Measurements from ENCODE around the gene CRLF3.
"Not testable (repeated sequence)": the region's sequence is repeated elsewhere in the genome, so short reads cannot be mapped to it uniquely, and the experiment has no call there.

Gene CRLF3

GRCh38 chr17:30814236-30814635 lies 10.3 kb downstream of the CRLF3 start:
- not testable (repeated sequence) for DNase-seq

- DNase-seq = no peak
Measured at GRCh38 chr17:30812218-30813177, 12.0 kb downstream of the CRLF3 start.

- DNase-seq = no peak
Measured at GRCh38 chr17:30809867-30810266, 14.6 kb downstream of the CRLF3 start.

- peak; percentile 78 for DNase-seq
Measured at GRCh38 chr17:30808785-30809286, 15.7 kb downstream of the CRLF3 start.

GRCh38 chr17:30807896-30808295 lies 16.6 kb downstream of the CRLF3 start:
- DNase-seq = no peak

GRCh38 chr17:30805944-30806456 lies 18.5 kb downstream of the CRLF3 start:
- peak; percentile 7 for DNase-seq

DNA sequence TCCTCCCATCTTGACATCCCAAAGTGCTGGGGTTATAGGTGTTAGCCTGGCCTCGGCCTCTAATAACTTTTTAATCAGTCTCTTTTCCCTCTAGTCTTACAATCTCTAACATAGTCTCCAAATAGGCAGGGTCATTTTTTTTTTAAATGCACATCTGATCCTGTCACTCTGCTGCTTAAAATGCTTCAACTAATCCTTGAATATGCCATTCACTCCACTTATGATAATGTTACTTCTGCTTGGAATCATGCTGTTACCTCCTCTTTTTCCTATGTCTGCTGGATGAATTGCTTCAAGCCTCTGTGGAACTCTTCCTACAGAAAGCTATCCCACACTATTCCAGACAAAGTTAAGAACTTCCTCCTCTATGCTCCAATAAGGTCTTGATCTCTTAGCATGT lies 22.8 kb downstream of the CRLF3 start:
- no peak for DNase-seq

DNA sequence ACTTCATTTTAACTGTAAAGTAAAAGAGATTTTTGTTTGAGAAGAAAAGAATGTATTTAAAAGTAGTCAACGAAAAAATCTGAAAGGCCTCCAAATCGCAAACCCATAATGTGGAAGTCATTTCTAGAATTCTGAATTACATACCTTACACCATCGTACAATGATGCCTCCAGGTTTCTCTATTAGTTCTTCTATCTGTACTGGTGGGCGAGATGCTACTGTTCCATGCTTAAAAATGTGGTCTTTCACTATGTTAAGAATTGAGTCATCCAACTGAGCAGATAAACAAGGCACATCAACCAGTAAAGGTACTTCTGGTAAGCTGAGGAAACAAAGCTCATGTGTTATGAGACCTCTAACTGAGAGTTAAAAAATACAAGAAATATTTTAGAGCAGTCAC lies 28.5 kb downstream of the CRLF3 start:
- DNase-seq = no peak

DNA sequence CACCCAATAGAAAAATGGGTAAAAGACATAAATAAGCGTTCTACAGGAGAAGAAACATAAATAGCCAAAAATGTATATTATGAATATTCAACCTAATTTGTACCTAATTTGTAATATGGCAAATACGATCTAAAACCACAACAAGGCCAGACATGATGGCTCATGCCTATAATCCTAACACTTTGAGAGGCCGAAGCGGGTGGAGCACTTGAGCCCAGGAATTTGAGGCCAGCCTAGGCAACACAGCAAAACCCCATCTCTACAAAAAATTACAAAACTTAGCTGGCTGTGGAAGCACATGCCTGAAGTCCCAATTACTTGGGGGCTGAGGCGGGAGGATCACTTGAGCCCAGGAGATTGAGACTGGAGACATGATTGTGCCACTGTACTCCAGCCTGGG lies 30.1 kb downstream of the CRLF3 start:
- no peak for DNase-seq

- no peak for DNase-seq
Measured at GRCh38 chr17:30793282-30793977, 31.1 kb downstream of the CRLF3 start.

- DNase-seq = no peak
Measured at GRCh38 chr17:30790279-30790678, 34.2 kb downstream of the CRLF3 start.

- DNase-seq = no peak
Measured at GRCh38 chr17:30788918-30789317, 35.6 kb downstream of the CRLF3 start.

GRCh38 chr17:30782206-30782605 lies 42.3 kb downstream of the CRLF3 start:
- DNase-seq = no peak

DNA sequence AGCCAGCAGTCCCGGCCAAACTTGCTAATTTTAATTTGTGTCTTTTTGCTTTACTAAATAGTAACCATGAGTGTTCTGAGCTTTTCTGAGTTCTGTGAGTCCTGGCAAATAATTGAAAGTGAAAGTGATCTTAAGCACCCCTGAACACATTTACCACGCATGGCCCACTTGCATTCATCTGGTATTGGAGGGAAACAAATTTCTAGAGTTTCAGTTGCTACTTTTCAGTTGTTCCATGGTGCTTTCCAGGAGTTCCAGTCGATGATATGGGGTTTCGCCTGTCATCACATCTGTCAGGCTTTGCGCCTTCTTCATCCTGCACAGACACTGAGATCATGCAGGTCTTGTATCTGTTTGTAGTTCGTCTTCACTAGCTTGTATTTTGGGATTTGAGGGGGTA lies 44.1 kb downstream of the CRLF3 start:
- no peak for DNase-seq

DNA sequence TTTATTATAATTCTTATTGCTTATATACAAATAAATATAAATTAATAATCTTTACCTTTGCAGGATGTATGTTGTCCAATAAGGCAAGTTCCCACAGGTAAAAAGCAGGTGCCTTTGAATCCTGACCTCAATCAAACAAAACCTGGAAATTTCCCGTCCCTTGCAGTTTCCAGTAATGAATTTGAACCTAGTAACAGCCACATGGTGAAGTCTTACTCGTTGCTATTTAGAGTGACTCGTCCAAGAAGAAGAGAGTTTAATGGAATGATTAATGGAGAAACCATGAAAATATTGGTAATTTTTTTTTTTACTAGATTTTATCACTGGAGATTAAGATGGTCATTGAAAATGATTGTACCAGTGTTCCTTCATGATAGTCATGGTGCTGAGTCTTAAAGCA lies 55.7 kb downstream of the CRLF3 start:
- not testable (repeated sequence) for DNase-seq

DNA sequence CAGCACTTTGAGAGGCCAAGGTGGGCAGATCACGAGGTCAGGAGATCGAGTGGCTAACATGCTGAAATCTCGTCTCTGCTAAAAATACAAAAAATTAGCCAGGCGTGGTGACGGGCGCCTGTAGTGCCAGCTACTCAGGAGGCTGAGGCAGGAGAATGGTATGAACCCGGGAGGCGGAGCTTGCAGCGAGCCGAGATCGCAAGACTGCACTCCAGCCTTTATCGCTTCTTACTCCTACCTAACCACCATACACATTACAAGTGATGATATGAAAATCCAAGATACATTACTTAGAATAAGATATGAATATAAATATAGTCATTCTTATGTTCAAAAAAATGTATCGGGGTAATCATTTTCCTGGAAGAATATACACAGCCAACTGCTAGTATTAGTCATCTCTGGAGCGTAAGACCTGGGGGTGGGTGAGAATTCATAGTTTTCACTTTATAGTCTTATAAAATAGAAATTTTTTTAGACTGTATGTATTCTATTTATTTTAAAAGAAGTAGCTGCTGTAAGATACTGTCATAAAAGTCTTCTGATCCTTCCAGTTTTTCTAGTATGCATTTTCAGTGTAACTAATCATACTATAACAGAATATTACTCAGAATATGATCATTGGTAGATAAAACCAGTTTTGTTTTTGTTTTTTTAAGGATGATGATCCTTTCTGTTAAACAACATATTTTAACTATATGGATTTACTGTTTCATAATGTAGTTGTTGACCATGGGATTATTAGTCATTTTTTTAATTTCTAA lies 56.7 kb downstream of the CRLF3 start:
- DNase-seq = not testable (repeated sequence)

- no peak for DNase-seq
Measured at GRCh38 chr17:30761060-30761459, 63.4 kb downstream of the CRLF3 start.

- DNase-seq = not testable (repeated sequence)
Measured at GRCh38 chr17:30753291-30753690, 71.2 kb downstream of the CRLF3 start.

DNA sequence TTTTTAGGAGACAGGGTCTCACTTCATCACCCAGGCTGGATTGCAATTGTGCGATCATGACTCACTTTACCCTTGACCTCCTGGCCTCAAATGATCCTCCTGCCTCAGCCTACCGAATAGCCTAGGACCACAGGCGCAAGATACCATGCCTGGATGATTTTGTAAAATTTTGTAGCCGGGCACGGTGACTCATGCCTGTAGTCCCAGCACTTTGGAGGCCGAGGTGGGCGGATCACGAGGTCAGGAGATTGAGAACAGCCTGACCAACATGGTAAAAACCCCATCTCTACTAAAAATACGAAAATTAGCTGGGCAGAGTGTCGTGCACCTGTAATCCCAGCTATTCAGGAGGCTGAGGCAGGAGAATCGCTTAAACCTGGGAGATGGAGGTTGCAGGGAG lies 73.5 kb downstream of the CRLF3 start:
- not testable (repeated sequence) for DNase-seq

DNA sequence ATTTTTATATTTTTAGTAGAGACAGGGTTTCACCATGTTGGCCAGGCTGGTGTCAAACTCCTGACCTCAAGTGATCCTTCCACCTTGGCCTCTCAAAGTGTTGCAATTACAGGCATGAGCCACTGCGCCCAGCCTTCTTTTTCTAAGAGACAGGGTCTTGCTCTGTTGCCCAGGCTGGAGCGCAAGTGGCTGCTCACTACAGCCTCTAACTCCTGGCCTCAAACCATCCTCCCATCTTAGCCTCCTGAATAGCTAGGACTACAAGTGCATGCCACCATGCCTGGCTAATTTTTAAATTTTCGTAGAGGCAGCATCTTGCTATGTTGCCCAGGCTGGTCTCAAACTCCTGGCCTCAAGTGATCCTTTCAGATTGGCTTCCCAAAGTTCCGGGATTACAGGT lies 76.9 kb downstream of the CRLF3 start:
- not testable (repeated sequence) for DNase-seq

GRCh38 chr17:30742669-30743068 lies 81.8 kb downstream of the CRLF3 start:
- DNase-seq = not testable (repeated sequence)

GRCh38 chr17:30736371-30736770 lies 88.1 kb downstream of the CRLF3 start:
- DNase-seq = not testable (repeated sequence)

GRCh38 chr17:30735644-30736043 lies 88.8 kb downstream of the CRLF3 start:
- not testable (repeated sequence) for DNase-seq

All from central memory CD4-positive, alpha-beta T cell (primary cell).